ENCODE results near the gene DPYSL3.
"Not testable (repeated sequence)": the region's sequence is repeated elsewhere in the genome, so short reads cannot be mapped to it uniquely, and the experiment has no call there.

Gene DPYSL3

DNA sequence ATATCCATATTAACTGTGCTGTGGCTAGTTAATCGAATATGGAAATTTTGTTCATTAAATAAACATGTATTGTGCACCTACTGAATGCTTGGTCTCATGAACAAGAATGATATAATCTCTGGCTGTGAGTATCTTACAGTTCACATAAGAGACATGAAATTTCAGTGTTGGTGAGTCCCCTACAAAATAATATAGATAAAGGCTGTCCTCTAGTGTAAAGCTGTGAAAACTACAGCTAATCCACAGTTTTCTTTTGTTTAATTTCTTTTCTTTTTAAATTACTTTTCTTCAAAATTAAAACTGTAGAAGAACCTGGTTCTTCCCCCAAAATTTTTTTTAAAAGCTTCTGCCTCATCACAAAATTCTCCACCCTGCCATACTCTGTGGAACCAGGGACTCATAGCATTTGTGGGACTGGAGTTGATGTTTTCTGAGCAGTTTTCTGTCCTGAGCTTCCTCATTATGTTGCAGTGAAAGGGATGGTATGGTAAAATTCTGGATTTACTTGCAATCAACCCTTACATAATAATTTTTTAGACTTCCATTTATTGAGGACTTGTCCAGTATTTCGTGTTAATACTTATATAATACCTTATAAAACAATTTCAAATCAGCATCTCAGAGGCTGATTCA lies 140.0 kb downstream of the DPYSL3 start:
- no peak for DNase-seq (ENCODE audit: low spot score)

DNA sequence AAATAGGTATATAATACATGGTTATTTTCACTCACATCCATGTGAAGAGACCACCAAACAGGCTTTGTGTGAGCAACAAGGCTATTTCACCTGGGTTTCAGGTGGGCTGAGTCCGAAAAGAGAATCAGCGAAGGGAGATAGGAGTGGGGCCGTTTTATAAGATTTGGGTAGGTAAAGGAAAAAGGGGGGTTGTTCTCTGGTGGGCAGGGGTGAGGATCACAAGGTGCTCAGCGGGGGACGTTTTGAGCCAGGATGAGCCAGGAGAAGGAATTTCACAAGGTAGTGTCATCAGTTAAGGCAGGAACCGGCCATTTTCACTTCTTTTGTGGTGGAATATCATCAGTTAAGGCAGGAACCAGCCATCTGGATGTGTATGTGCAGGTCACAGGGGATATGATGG lies 142.5 kb downstream of the DPYSL3 start:
- DNase-seq (ENCODE audit: low spot score), result not testable (repeated sequence)

- no peak for DNase-seq (ENCODE audit: low spot score)
Measured at GRCh38 chr5:147361441-147362175, 148.3 kb downstream of the DPYSL3 start.

DNA sequence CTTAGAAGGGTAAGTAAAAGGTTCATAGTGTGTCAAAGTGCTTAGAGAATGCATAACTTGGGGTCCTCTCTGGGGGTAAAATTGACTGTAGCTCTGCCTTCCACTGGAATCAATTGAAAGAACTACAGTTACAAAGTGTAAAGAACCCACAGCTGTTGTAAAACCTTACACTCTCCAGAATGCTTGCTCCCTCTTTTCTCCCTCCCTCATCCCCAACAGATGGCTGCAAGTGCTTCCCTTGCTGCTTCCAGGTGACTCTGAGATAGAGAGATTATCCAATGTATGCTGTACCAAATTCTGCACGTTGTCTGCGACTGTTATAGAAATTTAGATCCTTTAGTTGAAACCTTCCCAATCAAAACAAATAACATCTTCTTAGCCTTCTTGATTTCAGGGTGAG lies 149.1 kb downstream of the DPYSL3 start:
- no peak for DNase-seq (ENCODE audit: low spot score)

DNA sequence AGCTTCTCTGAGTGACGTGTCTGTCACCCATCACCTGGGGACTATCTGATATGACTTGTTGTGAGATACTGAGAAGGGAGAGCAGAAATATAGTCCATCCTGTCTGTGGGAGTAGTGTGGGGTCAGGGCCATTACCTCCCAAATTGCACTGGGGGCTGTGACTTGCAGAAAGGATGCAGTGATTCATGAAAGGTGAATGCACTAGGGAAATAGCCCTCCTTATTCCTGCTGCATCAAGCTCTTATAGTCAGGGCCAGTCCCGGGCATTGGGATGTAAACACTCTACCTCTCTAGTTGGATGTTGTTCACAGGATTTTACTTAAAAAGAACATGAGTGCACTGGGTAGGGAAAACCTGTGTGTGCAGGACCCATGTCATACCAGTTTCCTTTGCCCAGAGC lies 150.3 kb downstream of the DPYSL3 start:
- DNase-seq (ENCODE audit: low spot score), result no peak

GRCh38 chr5:147359101-147359500 lies 150.8 kb downstream of the DPYSL3 start:
- DNase-seq (ENCODE audit: low spot score), result no peak

GRCh38 chr5:147349241-147349640 lies 160.6 kb downstream of the DPYSL3 start:
- DNase-seq (ENCODE audit: low spot score), result no peak

DNA sequence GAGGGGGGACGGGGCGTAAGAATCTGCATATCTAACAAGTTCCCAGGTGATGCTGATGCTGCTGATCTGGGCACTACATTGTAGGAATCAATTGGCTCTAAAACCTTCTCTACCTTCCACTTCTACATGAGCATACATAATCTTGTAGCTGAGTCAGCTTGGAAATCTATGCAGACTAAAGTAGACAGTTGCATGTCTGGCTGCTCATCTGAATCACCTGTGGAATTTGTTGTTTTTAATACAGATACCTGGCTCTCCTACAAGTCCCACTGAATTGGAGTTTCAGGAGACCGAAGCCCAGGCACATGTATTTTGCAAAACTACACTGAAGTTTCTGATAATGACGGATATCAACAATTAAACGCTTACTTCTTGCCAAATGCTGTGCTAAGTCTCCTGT lies 161.4 kb downstream of the DPYSL3 start:
- no peak for DNase-seq (ENCODE audit: low spot score)

DNA sequence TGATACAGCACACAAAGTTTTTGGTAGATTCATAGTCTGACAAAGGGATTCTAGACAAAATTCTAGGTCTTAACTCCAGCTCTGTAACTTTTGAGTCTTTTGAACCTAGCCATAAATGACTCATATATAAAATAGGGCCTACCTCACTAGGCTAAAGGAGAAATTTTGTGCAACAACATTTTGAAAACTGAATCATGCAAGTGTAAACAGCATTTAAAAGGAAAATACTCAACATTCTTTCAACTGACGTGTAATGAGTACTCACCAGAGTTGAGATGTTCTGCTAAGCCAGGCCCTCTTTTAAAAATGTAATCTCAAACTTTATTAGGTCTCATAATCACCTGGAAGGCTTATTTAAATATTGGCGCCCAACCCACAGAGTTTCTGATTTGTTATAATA lies 161.8 kb downstream of the DPYSL3 start:
- no peak for DNase-seq (ENCODE audit: low spot score)

GRCh38 chr5:147346006-147346561 lies 163.8 kb downstream of the DPYSL3 start:
- no peak for DNase-seq (ENCODE audit: low spot score)

DNA sequence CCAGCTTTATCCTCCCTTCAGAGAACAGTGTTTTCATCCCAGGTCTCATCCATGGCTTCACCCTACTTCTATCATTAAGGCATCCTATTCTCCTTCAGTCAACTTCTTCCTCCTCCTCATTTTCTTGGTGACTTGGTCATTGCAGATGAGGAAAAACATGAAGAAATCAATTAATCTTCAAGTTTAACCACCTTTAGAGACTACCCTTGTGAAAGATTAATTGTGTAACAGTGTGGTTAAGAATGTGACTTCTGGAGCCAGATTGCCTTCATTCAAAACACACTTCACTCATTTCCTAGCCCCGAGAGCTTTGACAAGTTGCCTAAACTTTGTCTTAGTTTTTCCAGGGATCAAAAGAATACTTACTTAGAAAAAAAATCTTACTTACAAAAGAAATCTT lies 165.0 kb downstream of the DPYSL3 start:
- no peak for DNase-seq (ENCODE audit: low spot score)

- DNase-seq (ENCODE audit: low spot score), result no peak
Measured at GRCh38 chr5:147341345-147341744, 168.5 kb downstream of the DPYSL3 start.

DNA sequence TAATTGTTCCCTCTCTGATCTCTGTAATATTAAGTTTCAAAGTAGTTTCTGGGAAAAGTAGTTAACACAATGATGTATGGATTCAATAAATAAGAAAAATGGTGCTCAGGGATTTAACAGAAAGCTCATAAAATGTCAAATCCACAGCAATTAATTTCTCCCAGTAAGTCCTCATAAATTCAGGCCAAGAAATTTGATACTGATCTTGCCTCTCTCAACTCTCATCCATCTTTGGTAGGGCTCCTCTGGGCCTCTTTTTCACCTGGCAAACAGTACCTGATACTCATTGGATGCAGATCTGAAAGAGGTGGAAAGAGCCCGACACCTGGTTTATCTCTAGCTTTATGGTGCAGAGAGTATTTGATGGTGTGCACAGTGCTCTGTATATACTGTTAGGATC lies 168.9 kb downstream of the DPYSL3 start:
- DNase-seq (ENCODE audit: low spot score), result no peak
